GM12873 (cell line): ENCODE data around the gene ENKUR.

Source experiments
- TF ChIP-seq, protein P1 (sequence below): IDR thresholded peaks from 2 replicates; pipeline ENCODE4 v1.5.1; 2012; ENCODE audit warnings: low read depth, mild to moderate bottlenecking, moderate library complexity, low read length, control low read depth; ENCODE audit not compliant: insufficient read depth; ENCODE audit errors: missing control alignments

Gene ENKUR, protein sequence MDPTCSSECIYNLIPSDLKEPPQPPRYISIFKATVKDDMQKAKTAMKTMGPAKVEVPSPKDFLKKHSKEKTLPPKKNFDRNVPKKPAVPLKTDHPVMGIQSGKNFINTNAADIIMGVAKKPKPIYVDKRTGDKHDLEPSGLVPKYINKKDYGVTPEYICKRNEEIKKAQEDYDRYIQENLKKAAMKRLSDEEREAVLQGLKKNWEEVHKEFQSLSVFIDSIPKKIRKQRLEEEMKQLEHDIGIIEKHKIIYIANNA

DNA sequence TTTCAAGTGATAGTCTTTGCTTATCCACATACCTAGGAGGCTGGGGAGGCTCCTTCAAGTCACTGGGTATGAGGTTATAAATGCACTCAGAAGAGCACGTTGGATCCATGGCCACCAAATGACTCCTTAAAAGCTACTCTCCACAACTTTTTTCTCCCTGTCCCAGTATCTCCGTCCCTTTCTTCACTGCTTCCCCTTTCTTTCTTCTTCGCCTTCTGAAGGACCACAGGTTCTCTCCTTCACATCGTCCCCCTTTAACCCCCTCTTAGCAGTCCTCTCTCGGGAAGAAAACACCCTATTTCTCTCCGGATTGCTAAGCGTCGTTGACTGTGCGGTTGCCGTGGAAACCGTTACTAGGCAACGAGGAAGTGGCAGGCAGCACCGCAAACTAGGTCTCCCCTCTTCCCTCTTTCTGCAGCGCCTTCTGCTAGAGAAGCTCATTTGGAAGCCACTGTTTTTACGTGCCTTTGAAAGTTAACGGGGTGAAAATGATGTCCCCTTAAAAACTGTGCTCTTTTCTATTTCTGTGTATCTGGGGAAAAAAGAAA is at the start of gene ENKUR:
ENKUR (minus strand) TSS at position 331 of the 548 bp plus-strand sequence; CDS start at position 109, 222 bp downstream.
- TF ChIP-seq, protein P1, sequence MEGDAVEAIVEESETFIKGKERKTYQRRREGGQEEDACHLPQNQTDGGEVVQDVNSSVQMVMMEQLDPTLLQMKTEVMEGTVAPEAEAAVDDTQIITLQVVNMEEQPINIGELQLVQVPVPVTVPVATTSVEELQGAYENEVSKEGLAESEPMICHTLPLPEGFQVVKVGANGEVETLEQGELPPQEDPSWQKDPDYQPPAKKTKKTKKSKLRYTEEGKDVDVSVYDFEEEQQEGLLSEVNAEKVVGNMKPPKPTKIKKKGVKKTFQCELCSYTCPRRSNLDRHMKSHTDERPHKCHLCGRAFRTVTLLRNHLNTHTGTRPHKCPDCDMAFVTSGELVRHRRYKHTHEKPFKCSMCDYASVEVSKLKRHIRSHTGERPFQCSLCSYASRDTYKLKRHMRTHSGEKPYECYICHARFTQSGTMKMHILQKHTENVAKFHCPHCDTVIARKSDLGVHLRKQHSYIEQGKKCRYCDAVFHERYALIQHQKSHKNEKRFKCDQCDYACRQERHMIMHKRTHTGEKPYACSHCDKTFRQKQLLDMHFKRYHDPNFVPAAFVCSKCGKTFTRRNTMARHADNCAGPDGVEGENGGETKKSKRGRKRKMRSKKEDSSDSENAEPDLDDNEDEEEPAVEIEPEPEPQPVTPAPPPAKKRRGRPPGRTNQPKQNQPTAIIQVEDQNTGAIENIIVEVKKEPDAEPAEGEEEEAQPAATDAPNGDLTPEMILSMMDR: no peak

DNA sequence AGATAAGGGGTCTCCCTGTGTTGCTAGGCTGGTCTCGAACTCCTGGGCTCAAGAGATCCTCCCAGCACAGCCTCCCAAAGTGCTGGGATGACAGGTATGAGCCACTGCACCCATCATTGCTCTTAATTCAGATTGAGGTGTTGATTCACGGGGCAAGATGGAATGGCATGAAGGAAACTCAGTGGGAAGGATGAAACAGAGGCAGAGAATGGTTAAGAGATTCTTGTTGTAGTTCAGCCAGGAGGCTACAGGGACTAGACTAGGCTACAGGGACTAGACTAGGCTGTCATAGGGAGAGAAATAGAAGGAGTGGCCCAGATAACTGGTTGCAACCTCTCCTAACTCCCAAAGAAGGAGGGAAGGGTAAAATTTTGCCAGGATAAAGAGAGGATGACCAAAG is 48.4 kb upstream of the ENKUR start:
- TF ChIP-seq, protein P1: no peak

DNA sequence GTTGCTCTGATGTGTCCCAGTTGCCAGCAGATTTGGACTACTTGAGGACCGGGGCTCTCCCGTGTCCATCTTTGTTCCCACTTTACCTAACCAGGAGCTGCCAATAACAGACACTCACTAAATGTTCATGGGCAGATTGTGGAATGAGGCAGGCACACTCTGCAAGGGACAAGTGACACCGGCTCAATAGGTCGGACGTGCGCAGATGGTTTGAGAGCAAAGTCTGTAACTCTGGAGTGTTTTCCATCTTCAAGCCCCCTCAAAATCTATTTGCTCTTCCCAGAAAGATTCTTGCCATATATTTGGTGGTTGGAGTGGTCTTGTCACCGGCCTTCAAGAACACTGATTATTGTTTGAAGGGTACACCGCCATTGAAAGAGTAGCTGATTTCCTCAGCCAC is 47.7 kb upstream of the ENKUR start:
- TF ChIP-seq, protein P1: no peak

DNA sequence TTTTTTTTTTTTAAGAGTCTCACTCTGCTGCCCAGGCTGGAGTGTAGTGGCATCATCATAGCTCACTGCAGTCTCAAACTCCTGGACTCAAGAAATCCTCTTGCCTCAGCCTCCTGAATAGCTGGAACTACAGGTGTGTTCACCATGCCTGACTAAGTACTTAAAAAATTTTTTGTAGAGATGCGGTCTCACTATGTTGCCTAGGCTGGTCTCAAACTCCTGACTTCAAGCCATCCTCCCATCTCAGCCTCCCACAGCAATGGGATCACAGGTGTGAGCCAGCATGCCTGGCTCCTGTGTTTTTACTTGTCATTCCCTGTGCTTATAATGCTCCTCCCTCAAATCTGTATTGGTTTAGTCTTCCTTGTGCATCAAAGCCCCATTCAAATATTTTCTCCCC is 47.2 kb upstream of the ENKUR start:
- TF ChIP-seq, protein P1: no peak

DNA sequence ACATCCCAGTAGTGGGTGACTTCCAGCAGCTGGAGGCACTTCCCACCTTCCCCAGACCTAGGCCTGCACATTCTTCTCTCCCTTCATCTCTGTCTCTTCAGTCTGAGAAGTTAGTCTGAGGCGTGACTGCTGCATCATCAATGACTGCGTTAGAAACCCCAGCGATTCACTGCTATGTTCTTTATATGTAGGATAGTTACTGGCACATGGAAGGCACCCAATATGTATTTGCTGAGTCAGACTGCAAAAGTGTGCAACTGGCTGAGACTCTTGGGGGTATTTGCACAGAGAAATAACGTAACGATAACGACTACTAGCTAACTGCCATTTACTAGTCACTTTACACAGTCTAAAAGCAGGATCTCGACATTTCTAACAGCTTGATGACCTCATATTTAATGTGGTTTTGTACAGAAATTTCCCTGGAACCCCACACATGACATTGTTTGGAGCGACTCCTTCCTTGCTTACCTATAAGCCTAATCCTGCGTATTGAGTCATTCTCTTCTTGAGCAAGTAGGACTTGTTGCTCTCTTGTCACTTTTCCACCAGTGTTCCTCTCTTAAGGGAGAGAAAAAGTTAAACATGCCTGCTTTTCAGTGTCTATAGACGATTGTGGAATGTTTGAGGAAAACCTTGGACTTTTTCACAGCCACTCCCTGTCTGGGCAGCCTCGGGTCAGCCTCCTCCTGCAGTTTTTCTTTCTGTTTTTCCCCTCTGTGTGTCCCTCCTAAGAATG is 45.9 kb upstream of the ENKUR start:
- TF ChIP-seq, protein P1: no peak

DNA sequence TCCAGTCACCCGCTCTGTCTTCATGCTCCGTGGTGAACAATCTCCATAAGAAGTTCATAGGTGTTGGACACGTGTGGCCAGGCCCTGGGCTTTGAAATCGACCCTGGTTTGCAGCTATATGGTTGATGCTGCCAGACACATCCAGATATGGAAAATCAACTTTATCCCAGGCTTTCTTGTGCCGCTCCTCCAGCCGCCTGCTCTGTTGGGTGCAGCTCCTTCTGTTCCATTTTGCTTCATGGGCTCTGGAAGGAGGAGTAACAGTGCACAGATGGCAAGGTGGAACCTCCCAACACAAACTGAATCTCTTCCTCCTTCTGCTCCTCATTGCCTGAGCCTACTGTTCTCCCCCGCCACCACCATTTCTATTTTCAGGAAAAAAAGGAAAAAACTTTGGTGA is 45.2 kb upstream of the ENKUR start:
- TF ChIP-seq, protein P1: no peak

DNA sequence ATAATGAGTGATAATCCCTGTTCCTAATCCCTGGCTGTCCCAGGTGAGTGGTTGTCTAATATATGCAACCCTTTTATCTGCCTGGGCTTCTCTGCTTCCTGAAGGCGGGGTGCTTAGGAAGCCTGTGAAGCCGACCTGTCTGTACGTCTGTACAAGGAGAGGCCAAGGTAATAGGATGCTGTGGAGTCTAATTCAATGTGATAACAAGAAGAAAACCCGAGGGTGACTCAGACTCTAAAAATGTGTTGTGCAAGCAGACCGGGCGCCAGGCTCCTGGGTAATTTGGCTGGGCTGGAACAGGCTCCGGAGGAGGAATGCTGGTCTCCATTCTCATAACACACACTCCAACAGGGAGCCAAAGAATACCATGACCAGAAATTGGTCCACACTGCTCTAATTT is 44.0 kb upstream of the ENKUR start:
- TF ChIP-seq, protein P1: no peak
